GM13976 (cell line): ENCODE data around the gene NMT2.

Experiments used
- DNase-seq: peaks from one replicate; pipeline ENCODE4 v3.0.0; 2012; ENCODE audit warnings: low spot score
- CTCF ChIP-seq: IDR thresholded peaks from 2 replicates; pipeline ENCODE4 v1.5.1; 2012; ENCODE audit warnings: borderline replicate concordance, mild to moderate bottlenecking; ENCODE audit not compliant: insufficient read depth; ENCODE audit errors: extremely low read depth, missing control alignments, control extremely low read depth
- in situ Hi-C: fragments of 300-500 bp; cut with MboI; formaldehyde crosslinking; loops from one replicate; pipeline ENCODE4 v1.12.0; 2022; ENCODE audit warnings: low sequenced_read_pairs, mixed read lengths, inconsistent platforms; ENCODE audit not compliant: unreplicated experiment

NMT2 gene

GRCh38 chr10:15069230-15069629 lies 99.3 kb downstream of the NMT2 start:
- TF ChIP-seq CTCF: no peak
- no peak for DNase-seq
- in situ Hi-C loops: no loop called here

GRCh38 chr10:15068802-15069201 lies 99.7 kb downstream of the NMT2 start:
- in situ Hi-C loops: no loop called here

GRCh38 chr10:15067154-15067553 lies 101.3 kb downstream of the NMT2 start:
- TF ChIP-seq CTCF: no peak
- DNase-seq: no peak
- in situ Hi-C loops: no loop called here

More at GRCh38 chr10:15068802-15069201, 99.7 kb downstream of the NMT2 start:
- no peak for DNase-seq
- no peak for TF ChIP-seq CTCF

- in situ Hi-C loops: no loop called here
- no peak for TF ChIP-seq CTCF
- DNase-seq: no peak
Observed at GRCh38 chr10:15060638-15061037, 107.9 kb downstream of the NMT2 start.

GRCh38 chr10:15059914-15060313 lies 108.6 kb downstream of the NMT2 start:
- no peak for TF ChIP-seq CTCF
- DNase-seq: no peak
- in situ Hi-C loops: no loop called here

- no peak for TF ChIP-seq CTCF
- in situ Hi-C loops: no loop called here
- no peak for DNase-seq
Observed at GRCh38 chr10:15058689-15059088, 109.8 kb downstream of the NMT2 start.
